ENCODE results near the gene RABEP2.

Gene RABEP2

DNA sequence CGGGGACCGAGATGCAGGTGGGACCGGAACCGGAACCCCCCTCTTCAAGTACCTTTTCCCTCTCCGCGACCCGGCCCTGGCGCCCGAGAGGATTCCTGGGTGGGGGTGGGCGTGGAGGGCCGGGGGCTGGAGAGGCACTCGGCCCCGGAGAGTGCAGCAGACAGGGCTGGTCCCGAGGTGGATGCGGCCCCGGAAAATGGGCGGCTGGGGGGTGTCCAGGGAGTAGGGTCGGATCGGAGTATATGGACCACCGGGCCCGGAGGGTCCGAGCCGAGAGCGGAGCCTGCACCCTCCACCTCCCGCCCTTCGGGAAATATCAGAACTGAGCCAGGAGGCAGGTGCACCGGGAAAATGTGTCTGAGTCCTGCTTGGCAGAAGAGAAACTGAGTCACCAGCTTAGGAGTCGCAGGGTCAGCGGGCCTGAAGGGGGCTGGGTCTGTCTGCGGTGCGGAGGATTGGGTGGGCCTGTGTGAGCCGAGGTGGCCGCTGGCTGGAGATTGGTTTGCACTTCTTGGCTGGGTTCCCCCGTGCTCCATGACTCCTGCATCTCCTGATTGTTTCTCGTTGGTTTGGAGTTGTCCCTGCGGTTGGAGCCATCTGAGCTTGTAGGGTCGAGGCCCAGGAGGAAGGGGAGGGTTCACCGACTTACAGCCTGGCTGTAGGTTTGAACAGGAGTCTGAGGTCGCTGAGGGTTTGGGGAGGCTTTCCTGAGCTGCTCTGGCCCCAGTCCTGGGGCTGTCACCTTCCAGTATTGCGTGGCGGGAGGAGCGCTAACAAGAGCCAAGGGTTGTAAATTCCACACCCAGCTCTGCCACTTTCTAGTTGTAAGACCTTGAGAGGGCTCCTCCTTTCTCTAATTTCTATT is 60.9 kb downstream of the RABEP2 start:
- peak; percentile 21 for ATAC-seq
- TF ChIP-seq, protein P1, sequence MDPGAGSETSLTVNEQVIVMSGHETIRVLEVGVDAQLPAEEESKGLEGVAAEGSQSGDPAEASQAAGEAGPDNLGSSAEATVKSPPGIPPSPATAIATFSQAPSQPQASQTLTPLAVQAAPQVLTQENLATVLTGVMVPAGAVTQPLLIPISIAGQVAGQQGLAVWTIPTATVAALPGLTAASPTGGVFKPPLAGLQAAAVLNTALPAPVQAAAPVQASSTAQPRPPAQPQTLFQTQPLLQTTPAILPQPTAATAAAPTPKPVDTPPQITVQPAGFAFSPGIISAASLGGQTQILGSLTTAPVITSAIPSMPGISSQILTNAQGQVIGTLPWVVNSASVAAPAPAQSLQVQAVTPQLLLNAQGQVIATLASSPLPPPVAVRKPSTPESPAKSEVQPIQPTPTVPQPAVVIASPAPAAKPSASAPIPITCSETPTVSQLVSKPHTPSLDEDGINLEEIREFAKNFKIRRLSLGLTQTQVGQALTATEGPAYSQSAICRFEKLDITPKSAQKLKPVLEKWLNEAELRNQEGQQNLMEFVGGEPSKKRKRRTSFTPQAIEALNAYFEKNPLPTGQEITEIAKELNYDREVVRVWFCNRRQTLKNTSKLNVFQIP (CRISPR knock-in tag; IDR thresholded peaks at IDR 0.05; ENCODE audit: borderline replicate concordance, low read depth), result no peak
- TF ChIP-seq PPARA (CRISPR knock-in tag; IDR thresholded peaks at IDR 0.05; ENCODE audit: borderline replicate concordance), result no peak
- no peak for TF ChIP-seq ZFP30 (CRISPR knock-in tag; IDR thresholded peaks at IDR 0.05)
- TF ChIP-seq ZC3H10 (CRISPR knock-in tag; IDR thresholded peaks at IDR 0.05), result no peak
- TF ChIP-seq CSDC2 (CRISPR knock-in tag; IDR thresholded peaks at IDR 0.05), result no peak
- TF ChIP-seq, protein P2, sequence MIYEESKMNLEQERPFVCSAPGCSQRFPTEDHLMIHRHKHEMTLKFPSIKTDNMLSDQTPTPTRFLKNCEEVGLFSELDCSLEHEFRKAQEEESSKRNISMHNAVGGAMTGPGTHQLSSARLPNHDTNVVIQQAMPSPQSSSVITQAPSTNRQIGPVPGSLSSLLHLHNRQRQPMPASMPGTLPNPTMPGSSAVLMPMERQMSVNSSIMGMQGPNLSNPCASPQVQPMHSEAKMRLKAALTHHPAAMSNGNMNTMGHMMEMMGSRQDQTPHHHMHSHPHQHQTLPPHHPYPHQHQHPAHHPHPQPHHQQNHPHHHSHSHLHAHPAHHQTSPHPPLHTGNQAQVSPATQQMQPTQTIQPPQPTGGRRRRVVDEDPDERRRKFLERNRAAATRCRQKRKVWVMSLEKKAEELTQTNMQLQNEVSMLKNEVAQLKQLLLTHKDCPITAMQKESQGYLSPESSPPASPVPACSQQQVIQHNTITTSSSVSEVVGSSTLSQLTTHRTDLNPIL (CRISPR knock-in tag; IDR thresholded peaks at IDR 0.05; ENCODE audit: low read depth), result no peak
- TF ChIP-seq ZNF8 (CRISPR knock-in tag; IDR thresholded peaks at IDR 0.05), result no peak
- TF ChIP-seq, protein P3, sequence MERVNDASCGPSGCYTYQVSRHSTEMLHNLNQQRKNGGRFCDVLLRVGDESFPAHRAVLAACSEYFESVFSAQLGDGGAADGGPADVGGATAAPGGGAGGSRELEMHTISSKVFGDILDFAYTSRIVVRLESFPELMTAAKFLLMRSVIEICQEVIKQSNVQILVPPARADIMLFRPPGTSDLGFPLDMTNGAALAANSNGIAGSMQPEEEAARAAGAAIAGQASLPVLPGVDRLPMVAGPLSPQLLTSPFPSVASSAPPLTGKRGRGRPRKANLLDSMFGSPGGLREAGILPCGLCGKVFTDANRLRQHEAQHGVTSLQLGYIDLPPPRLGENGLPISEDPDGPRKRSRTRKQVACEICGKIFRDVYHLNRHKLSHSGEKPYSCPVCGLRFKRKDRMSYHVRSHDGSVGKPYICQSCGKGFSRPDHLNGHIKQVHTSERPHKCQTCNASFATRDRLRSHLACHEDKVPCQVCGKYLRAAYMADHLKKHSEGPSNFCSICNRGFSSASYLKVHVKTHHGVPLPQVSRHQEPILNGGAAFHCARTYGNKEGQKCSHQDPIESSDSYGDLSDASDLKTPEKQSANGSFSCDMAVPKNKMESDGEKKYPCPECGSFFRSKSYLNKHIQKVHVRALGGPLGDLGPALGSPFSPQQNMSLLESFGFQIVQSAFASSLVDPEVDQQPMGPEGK (CRISPR knock-in tag; IDR thresholded peaks at IDR 0.05; ENCODE audit: borderline replicate concordance), result no peak
- no peak for TF ChIP-seq CSRNP3 (CRISPR knock-in tag; IDR thresholded peaks at IDR 0.05)
- TF ChIP-seq GLIS3 (CRISPR knock-in tag; IDR thresholded peaks at IDR 0.05), result no peak

DNA sequence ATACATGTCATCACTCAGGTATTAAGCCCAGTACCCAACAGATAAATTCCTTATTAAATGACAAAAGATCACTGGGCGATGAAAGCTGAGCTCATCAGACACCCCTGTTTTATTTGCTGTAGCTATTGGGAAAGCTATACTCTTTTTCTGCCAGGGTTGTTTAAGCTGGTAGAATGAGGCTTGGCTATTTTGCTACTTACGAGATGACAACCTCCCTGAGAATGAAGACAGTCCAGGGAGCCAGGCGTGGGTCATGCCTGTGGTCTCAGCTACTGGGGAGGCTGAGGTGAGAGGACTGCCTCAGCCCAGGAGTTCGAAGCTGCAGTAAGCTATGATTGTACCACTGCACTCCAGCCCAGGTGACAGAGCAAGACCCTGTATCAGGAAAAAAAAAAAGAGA is 65.7 kb downstream of the RABEP2 start:
- TF ChIP-seq ZFP3 (CRISPR knock-in tag; IDR thresholded peaks at IDR 0.05) (no peak), ISL1 (CRISPR knock-in tag; IDR thresholded peaks at IDR 0.05) (no peak), ARNTL (CRISPR knock-in tag; IDR thresholded peaks at IDR 0.05; ENCODE audit: borderline replicate concordance, low read depth) (no peak), TCF4 (CRISPR knock-in tag; IDR thresholded peaks at IDR 0.05; ENCODE audit: borderline replicate concordance) (no peak), TSHZ2 (CRISPR knock-in tag; IDR thresholded peaks at IDR 0.05) (no peak), ZNF8 (CRISPR knock-in tag; IDR thresholded peaks at IDR 0.05) (no peak), TOX (CRISPR knock-in tag; IDR thresholded peaks at IDR 0.05; ENCODE audit: borderline replicate concordance) (no peak), SNAI2 (CRISPR knock-in tag; IDR thresholded peaks at IDR 0.05) (no peak), CSRNP3 (CRISPR knock-in tag; IDR thresholded peaks at IDR 0.05) (no peak), ESRRG (CRISPR knock-in tag; IDR thresholded peaks at IDR 0.05) (no peak), ZC3H10 (CRISPR knock-in tag; IDR thresholded peaks at IDR 0.05) (no peak), PPARA (CRISPR knock-in tag; IDR thresholded peaks at IDR 0.05; ENCODE audit: borderline replicate concordance) (no peak), ZNF70 (CRISPR knock-in tag; IDR thresholded peaks at IDR 0.05) (no peak), ZNF565 (CRISPR knock-in tag; conservative IDR thresholded peaks at IDR 0.05; ENCODE audit: low read depth) (no peak), ZFP30 (CRISPR knock-in tag; IDR thresholded peaks at IDR 0.05) (no peak)
- TF ChIP-seq, protein P2 (CRISPR knock-in tag; IDR thresholded peaks at IDR 0.05; ENCODE audit: low read depth), result no peak
- TF ChIP-seq, protein P3 (CRISPR knock-in tag; IDR thresholded peaks at IDR 0.05; ENCODE audit: borderline replicate concordance), result no peak
- ATAC-seq, result no peak
